AG09319 (cell line): ENCODE data around the gene ZNF646.
A peak's percentile ranks its signal among the peaks of the same experiment; 100 is the strongest.

Experiments used
- DNase-seq: peaks from one replicate; pipeline ENCODE4 v3.0.0-alpha.2; 2010; ENCODE audit warnings: low read depth; ENCODE audit errors: extremely low read depth
- TF ChIP-seq, protein P1 (sequence below): IDR thresholded peaks from 2 replicates; pipeline ENCODE4 v1.5.1; 2011; ENCODE audit warnings: low read depth, mild to moderate bottlenecking, inconsistent platforms, low read length, moderate library complexity

The ZNF646 gene

DNA sequence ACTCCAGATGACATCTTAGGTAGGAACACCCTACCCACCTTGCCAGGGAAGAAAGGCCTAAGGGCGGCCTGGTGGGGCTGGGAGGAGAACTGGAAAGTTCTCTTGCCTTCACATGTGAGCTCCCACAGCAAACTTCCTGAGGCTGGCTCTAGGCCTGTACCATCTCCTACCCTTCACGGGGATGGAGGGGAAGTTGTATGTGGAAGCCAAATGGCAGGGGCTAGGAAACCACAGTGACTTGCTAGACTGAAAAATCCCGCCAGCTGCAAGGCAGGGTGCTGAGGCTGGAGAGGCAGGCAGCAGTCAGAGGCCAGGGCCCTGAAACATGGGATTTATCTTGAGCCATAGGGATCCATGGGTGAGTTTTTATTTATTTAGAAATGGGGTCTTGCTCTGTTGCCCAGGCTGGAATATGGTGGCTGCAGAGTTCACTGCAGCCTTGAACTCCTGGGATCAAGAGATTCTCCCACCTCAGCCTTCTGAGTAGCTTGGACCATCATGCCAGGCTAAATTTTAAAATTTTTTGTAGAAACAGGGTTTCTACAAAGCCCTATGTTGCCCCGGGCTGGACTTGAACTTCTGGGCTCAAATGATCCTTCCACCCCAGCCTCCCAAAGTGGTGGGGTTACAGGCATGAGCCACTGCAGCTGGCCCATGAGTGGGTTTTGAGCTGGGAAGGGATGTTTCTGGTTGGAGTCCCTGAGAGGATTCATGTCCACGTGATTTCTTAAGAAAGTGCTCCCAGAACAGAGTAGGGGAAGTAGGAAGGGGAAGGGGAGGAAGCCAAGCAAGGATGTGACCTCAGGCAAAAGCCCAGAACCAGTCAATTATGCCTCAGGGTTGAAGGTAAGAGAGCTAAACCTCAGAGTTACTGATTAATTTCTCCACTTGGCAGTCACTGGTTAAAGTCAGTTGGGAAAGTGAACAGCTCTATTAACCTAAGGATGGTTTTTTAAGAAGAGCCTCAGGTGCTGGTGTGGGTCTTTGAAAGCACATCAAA lies 39.2 kb downstream of the ZNF646 start:
- DNase-seq: no peak
- TF ChIP-seq, protein P1, sequence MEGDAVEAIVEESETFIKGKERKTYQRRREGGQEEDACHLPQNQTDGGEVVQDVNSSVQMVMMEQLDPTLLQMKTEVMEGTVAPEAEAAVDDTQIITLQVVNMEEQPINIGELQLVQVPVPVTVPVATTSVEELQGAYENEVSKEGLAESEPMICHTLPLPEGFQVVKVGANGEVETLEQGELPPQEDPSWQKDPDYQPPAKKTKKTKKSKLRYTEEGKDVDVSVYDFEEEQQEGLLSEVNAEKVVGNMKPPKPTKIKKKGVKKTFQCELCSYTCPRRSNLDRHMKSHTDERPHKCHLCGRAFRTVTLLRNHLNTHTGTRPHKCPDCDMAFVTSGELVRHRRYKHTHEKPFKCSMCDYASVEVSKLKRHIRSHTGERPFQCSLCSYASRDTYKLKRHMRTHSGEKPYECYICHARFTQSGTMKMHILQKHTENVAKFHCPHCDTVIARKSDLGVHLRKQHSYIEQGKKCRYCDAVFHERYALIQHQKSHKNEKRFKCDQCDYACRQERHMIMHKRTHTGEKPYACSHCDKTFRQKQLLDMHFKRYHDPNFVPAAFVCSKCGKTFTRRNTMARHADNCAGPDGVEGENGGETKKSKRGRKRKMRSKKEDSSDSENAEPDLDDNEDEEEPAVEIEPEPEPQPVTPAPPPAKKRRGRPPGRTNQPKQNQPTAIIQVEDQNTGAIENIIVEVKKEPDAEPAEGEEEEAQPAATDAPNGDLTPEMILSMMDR: no peak

DNA sequence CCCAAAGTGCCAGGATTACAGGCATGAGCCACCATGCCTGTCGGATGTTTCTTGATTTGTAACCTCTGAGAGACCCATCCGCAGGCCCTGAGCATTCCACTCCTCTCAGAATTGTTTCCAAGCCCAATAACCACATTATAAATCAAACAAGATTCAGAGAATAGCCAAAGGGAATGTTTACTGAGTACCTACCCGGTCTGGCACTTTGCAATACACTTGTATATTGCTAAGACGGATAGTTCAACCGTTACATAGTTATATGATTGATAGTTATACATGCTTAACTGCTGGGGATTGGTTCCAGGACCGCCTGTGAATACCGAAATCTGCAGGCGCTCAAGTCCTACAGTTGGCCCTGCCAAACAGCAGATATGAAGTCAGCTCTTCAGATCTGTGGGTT lies 40.2 kb downstream of the ZNF646 start:
- TF ChIP-seq, protein P1: no peak
- no peak for DNase-seq

GRCh38 chr16:31117384-31118222 lies 43.4 kb downstream of the ZNF646 start, which contains the start of gene KAT8:
Gene KAT8, plus strand, starts transcription at chr16:31117664. Its CDS starts 18 bp downstream, at chr16:31117682.
- TF ChIP-seq, protein P1: no peak
- peak; percentile 91 for DNase-seq

- no peak for DNase-seq
- TF ChIP-seq, protein P1: no peak
Measured at GRCh38 chr16:31118223-31119155, 44.3 kb downstream of the ZNF646 start.

DNA sequence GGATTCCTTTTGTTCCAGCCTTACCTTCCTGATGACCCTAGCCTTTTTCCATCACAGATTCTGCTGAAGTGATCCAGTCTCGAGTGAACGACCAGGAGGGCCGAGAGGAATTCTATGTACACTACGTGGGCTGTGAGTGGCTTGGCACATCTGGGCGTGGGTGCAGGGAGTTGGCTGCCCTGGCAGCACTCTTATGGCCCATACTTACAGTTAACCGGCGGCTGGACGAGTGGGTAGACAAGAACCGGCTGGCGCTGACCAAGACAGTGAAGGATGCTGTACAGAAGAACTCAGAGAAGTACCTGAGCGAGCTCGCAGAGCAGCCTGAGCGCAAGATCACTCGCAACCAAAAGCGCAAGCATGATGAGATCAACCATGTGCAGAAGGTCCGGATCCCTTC lies 45.9 kb downstream of the ZNF646 start:
- TF ChIP-seq, protein P1: no peak
- no peak for DNase-seq

DNA sequence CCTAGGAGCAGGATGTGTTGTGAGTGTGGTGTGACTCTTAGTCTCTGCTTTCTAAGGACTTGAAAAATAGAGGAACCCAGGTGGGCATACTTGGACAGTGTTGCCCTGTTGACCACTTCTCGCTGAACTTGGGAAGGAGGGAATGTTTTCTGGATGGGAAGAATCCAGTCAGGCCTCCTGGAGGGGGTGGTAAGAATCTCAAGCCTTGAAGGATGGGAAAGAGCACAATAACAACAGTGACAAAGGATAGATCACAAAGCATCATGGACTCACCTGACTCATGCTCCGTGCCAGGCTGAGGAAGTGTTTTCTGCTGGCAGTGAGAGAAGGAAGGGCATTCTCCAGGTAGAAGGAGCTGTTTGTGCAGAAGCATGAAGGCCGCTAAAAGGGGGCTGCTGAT lies 51.6 kb downstream of the ZNF646 start:
- TF ChIP-seq, protein P1: no peak
- DNase-seq: no peak
